ENCODE results near the gene TMX2.
"Not testable (repeated sequence)": the region's sequence is repeated elsewhere in the genome, so short reads cannot be mapped to it uniquely, and the experiment has no call there.

DNA sequence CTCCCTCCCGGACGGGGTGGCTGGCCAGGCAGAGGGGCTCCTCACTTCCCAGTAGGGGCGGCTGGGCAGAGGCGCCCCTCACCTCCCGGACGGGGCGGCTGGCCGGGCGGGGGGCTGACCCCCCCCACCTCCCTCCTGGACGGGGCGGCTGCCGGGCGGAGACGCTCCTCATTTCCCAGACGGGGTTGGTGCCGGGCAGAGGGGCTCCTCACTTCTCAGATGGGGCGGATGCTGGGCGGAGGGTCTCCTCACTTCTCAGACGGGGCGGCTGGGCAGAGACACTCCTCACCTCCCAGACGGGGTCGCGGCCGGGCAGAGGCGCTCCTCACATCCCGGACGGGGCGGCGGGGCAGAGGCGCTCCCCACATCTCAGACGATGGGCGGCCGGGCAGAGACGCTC, 4.3 kb downstream of the TMX2 start:
- TF ChIP-seq, protein P1, sequence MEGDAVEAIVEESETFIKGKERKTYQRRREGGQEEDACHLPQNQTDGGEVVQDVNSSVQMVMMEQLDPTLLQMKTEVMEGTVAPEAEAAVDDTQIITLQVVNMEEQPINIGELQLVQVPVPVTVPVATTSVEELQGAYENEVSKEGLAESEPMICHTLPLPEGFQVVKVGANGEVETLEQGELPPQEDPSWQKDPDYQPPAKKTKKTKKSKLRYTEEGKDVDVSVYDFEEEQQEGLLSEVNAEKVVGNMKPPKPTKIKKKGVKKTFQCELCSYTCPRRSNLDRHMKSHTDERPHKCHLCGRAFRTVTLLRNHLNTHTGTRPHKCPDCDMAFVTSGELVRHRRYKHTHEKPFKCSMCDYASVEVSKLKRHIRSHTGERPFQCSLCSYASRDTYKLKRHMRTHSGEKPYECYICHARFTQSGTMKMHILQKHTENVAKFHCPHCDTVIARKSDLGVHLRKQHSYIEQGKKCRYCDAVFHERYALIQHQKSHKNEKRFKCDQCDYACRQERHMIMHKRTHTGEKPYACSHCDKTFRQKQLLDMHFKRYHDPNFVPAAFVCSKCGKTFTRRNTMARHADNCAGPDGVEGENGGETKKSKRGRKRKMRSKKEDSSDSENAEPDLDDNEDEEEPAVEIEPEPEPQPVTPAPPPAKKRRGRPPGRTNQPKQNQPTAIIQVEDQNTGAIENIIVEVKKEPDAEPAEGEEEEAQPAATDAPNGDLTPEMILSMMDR (IDR thresholded peaks at IDR 0.05 in 4 of 5, conservative IDR thresholded peaks at IDR 0.05 in 1 of 5), result not testable (repeated sequence)
- TF ChIP-seq POLR2A (IDR thresholded peaks at IDR 0.05), result not testable (repeated sequence)

Measured in gastrocnemius medialis (tissue), 4 donors.